ENCODE results near the gene CD59. TPM values are rescaled to one million over a fixed set of nuclear protein-coding genes. Genes with fewer than 3 reads are reported as not detected.

CD59 gene
- total and polyA plus RNA-seq, 10 of the 15 experiments (the other 5 are each of a cell fraction or from before 2014, with no cell fraction given) = 55.5 to 256 (median 181) TPM

- peak; percentile 6; the same call in 1 of the 2 replicates for TF ChIP-seq JUNB (IDR thresholded peaks at IDR 0.05)
- TF ChIP-seq ZNF687 (IDR thresholded peaks at IDR 0.05) = no peak
- no peak for TF ChIP-seq TARDBP (IDR thresholded peaks at IDR 0.05; ENCODE audit: borderline replicate concordance)
- peak; percentile 51; the same call in 1 of the 2 replicates for TF ChIP-seq BCL11A (IDR thresholded peaks at IDR 0.05; ENCODE audit: low read depth, low read length)
These were observed 80.2 kb downstream of the CD59 start (continued) for GRCh38 chr11:33655842-33656600.

GRCh38 chr11:33654594-33654993 lies 81.6 kb downstream of the CD59 start:
- ATAC-seq = peak; percentile 38
- in situ Hi-C loops (cut with MboI) = no loop called here
- POLR2A ChIA-PET = no interaction called here

More at GRCh38 chr11:33654594-33654993, 81.6 kb downstream of the CD59 start:
- Histone ChIP-seq H3K9ac (ENCODE audit: control insufficient read depth, insufficient read depth, low read length) (no peak overlapping the region), H3K4me2 (ENCODE audit: control insufficient read depth, insufficient read depth) (peak overlapping the region; percentile 15; the same call in 1 of the 2 replicates), H4K20me1 (ENCODE audit: control insufficient read depth, insufficient read depth) (no peaks in the 10 kb centered on the region), H3K4me3 (no peak overlapping the region), H3K36me3 (ENCODE audit: control insufficient read depth in 2 of 2, insufficient read depth in 2 of 2, low read length in 1 of 2) (no peaks in the 10 kb centered on the region), H3K9me3 (replicated peaks; ENCODE audit: control insufficient read depth, insufficient read depth, low read length) (no peaks in the 10 kb centered on the region), H3K27ac (ENCODE audit: control insufficient read depth, insufficient read depth) (peak overlapping the region; percentile 41), H2AFZ (ENCODE audit: control insufficient read depth, low read depth, low read length) (peak overlapping the region; percentile 20; the same call in 1 of the 2 replicates), H3K4me1 (ENCODE audit: control insufficient read depth, insufficient read depth, low read length) (peaks cover 19% of the 10 kb centered on the region), H3K79me2 (ENCODE audit: control insufficient read depth, insufficient read depth, low read length) (no peaks in the 10 kb centered on the region), H3K27me3 (replicated peaks in 1 of 2; ENCODE audit: control insufficient read depth in 2 of 2, insufficient read depth in 2 of 2, low read length in 1 of 2) (no peaks in the 10 kb centered on the region)
- BruUV-seq (replicated peaks) = no TSS peak
- WGBS (ENCODE audit: insufficient coverage, insufficient replicate concordance, low lambda C conversion rate, missing lambda C conversion rate) = 25% methylated on average over 6 of the region's 6 CpGs
- no peak for DNase-seq (ENCODE audit: low read depth, low spot score)
- SMC1A ChIA-PET (ENCODE audit: uncharacterized antibody, unreplicated experiment) = interaction anchor here (1.0 kb wide), 1 partner anchor 14 kb away, joined by 3 read pairs; no protein-coding TSS in a partner anchor
- no peak for TF ChIP-seq HDAC6 (IDR thresholded peaks at IDR 0.05; ENCODE audit: unreplicated experiment)
- TF ChIP-seq RUNX3 (IDR thresholded peaks at IDR 0.05; ENCODE audit: low read length) = peak; percentile 47
- no peak for TF ChIP-seq BHLHE40 (IDR thresholded peaks at IDR 0.05; ENCODE audit: borderline replicate concordance in 1 of 2, low read depth in 2 of 2, low read length in 1 of 2)
- TF ChIP-seq YY1 (IDR thresholded peaks at IDR 0.05; ENCODE audit: low read depth, low read length) = peak; percentile 38; the same call in 1 of the 2 replicates
- TF ChIP-seq SRF (IDR thresholded peaks at IDR 0.05; ENCODE audit: low read depth in 2 of 2, low read length in 2 of 2) = no peak
- CTCF ChIA-PET = no interaction called here
- no peak for FAIRE-seq
- RAD21 ChIA-PET (ENCODE audit: unreplicated experiment) = no interaction called here
- intact Hi-C loops (cut with micrococcal nuclease; ENCODE audit: unreplicated experiment) = no loop called here

Other genes starting within 250 kb of the CD59 start
- gene C11orf91, start 35.6 kb downstream of the CD59 start, total RNA-seq (2014; rRNA removed) = not detected in 2 replicates
- gene C11orf91, start 35.6 kb downstream of the CD59 start, total RNA-seq (2014; rRNA removed; fragmentation: Illumina TruSeq; extraction: Trizol) = not detected in 2 replicates
- gene C11orf91, start 35.6 kb downstream of the CD59 start, total RNA-seq (2021) = 0.35 TPM in 1 of 2 replicates, not detected in the other
- not detected in 2 replicates for gene C11orf91, start 35.6 kb downstream of the CD59 start, polyA plus RNA-seq (2011; rRNA removed)
- gene C11orf91, start 35.6 kb downstream of the CD59 start, polyA plus RNA-seq (2014; fragmentation: Illumina TruSeq; extraction: Trizol) = not detected in 2 replicates
- gene C11orf91, start 35.6 kb downstream of the CD59 start, polyA plus RNA-seq (2014; fragmentation: Nextera tagmentation; extraction: Ambion mirVana) = not detected
- gene C11orf91, start 35.6 kb downstream of the CD59 start, polyA plus RNA-seq (2014; rRNA removed) = not detected in 2 replicates
- not detected for gene C11orf91, start 35.6 kb downstream of the CD59 start, polyA plus RNA-seq (2016; fragmentation: Nextera tagmentation; extraction: Ambion mirVana)
- gene FBXO3, start 38.1 kb upstream of the CD59 start, total RNA-seq (2014; rRNA removed) = 10.4 and 11.1 TPM in 2 replicates
- gene FBXO3, start 38.1 kb upstream of the CD59 start, total RNA-seq (2014; rRNA removed; fragmentation: Illumina TruSeq; extraction: Trizol) = 11.6 and 13.2 TPM in 2 replicates
- 9.2 and 11.3 TPM in 2 replicates for gene FBXO3, start 38.1 kb upstream of the CD59 start, total RNA-seq (2021)
- gene FBXO3, start 38.1 kb upstream of the CD59 start, polyA plus RNA-seq (2011; rRNA removed) = 33.4 and 45.2 TPM in 2 replicates
- 14.5 and 23.5 TPM in 2 replicates for gene FBXO3, start 38.1 kb upstream of the CD59 start, polyA plus RNA-seq (2014; fragmentation: Illumina TruSeq; extraction: Trizol)
- gene FBXO3, start 38.1 kb upstream of the CD59 start, polyA plus RNA-seq (2014; fragmentation: Nextera tagmentation; extraction: Ambion mirVana) = 10 to 100 TPM; 12.4 to 27.1 TPM
- gene FBXO3, start 38.1 kb upstream of the CD59 start, polyA plus RNA-seq (2014; rRNA removed) = 8.5 and 8.9 TPM in 2 replicates
- gene FBXO3, start 38.1 kb upstream of the CD59 start, polyA plus RNA-seq (2016; fragmentation: Nextera tagmentation; extraction: Ambion mirVana) = 10 to 100 TPM; 20.4 to 24.3 TPM
- 0.98 and 1.7 TPM in 2 replicates for gene LMO2, start 155.7 kb upstream of the CD59 start, total RNA-seq (2014; rRNA removed)
- gene LMO2, start 155.7 kb upstream of the CD59 start, total RNA-seq (2014; rRNA removed; fragmentation: Illumina TruSeq; extraction: Trizol) = 1.0 and 1.2 TPM in 2 replicates
- 0.98 and 1.7 TPM in 2 replicates for gene LMO2, start 155.7 kb upstream of the CD59 start, total RNA-seq (2021)
- gene LMO2, start 155.7 kb upstream of the CD59 start, polyA plus RNA-seq (2011; rRNA removed) = 1.1 TPM in 2 replicates
- gene LMO2, start 155.7 kb upstream of the CD59 start, polyA plus RNA-seq (2014; fragmentation: Illumina TruSeq; extraction: Trizol) = 1.4 and 1.9 TPM in 2 replicates
- under 1 TPM; 0.29 to 0.47 TPM for gene LMO2, start 155.7 kb upstream of the CD59 start, polyA plus RNA-seq (2014; fragmentation: Nextera tagmentation; extraction: Ambion mirVana)
- 1.7 TPM in 2 replicates for gene LMO2, start 155.7 kb upstream of the CD59 start, polyA plus RNA-seq (2014; rRNA removed)
- gene LMO2, start 155.7 kb upstream of the CD59 start, polyA plus RNA-seq (2016; fragmentation: Nextera tagmentation; extraction: Ambion mirVana) = under 1 TPM in 1 of 2 experiments, not detected in 1; 0.37 TPM